HepG2 (cell line): ENCODE measurements around the gene SPX. TPM values are rescaled to one million over a fixed set of nuclear protein-coding genes. Genes with fewer than 3 reads are reported as not detected.

ENCODE experiments used
- ATAC-seq: fragments of 200-7000 bp; cut with Tn5 transposase; 3 replicates; pipeline ENCODE4 v1.9.1; 2020; ENCODE audit warnings: mild to moderate bottlenecking, moderate library complexity
- BruUV-seq: library from RNA; stranded (reverse); fragments of 400-500 nt; replicated peaks from 2 replicates; lab custom pipeline; 2021; lab: Mats Ljungman, UMichigan
- CTCF ChIA-PET: fragments of 300-600 bp; formaldehyde crosslinking; extraction: SDS; loops from one replicate; lab custom pipeline; 2021; ENCODE audit warnings: low total read pairs, inconsistent platforms, low intra/inter-chr PET ratio; lab: Yijun Ruan, JAX
- POLR2A ChIA-PET: fragments of 350-600 bp; sonication (Branson Sonifier 250); formaldehyde crosslinking; loops from one replicate; lab custom pipeline; 2020; ENCODE audit warnings: antibody characterized with exemption, inconsistent platforms; lab: Yijun Ruan, JAX
- DNase-seq: peaks from one replicate; pipeline ENCODE4 v3.0.0-alpha.2; 2015; ENCODE audit warnings: low spot score
- FAIRE-seq: peaks from 3 replicates; lab custom pipeline; 2011; peaks lifted over from hg19 to GRCh38; lab: Jason Lieb, UNC
- H2AFZ ChIP-seq: one replicate; pipeline ENCODE4 v1.6.1; 2011; ENCODE audit warnings: low read length, inconsistent platforms
- H3K27ac ChIP-seq: fragments of 300-600 bp; 3 replicates; pipeline ENCODE4 v1.8.0; 2011; ENCODE audit warnings: mixed run types, mild to moderate bottlenecking, mixed read lengths, low read length, inconsistent platforms; ENCODE audit not compliant: insufficient read depth; ENCODE audit errors: extremely low read length
- H3K27me3 ChIP-seq, 2 experiments: fragments of 200-600 bp in 1 of 2; 2 replicates in 1 of 2; 3 replicates in 1 of 2; pipeline versions ENCODE4 v1.6.0 to v1.8.0; 2011; ENCODE audit warnings: low read length in 2 of 2, mild to moderate bottlenecking in 2 of 2, moderate library complexity in 2 of 2, inconsistent platforms in 1 of 2; ENCODE audit not compliant: insufficient read depth in 2 of 2, control insufficient read depth in 1 of 2
- H3K36me3 ChIP-seq, 2 experiments: fragments of 200-600 bp in 1 of 2; replicated peaks in 1 of 2; 2 replicates in 1 of 2; 3 replicates in 1 of 2; pipeline versions ENCODE4 v1.5.1 to v1.8.0; 2011; ENCODE audit warnings: low read length in 2 of 2, inconsistent platforms in 1 of 2; ENCODE audit not compliant: insufficient read depth in 2 of 2, control insufficient read depth in 1 of 2
- H3K4me1 ChIP-seq: 2 replicates; pipeline ENCODE4 v1.5.1; 2012; ENCODE audit warnings: low read length, inconsistent platforms; ENCODE audit not compliant: insufficient read depth
- H3K4me2 ChIP-seq: 2 replicates; pipeline ENCODE4 v1.6.0; 2011; ENCODE audit warnings: low read depth, low read length, inconsistent platforms
- H3K4me3 ChIP-seq, 3 experiments: fragments of 200-600 bp in 1 of 3; sonication (generic), shearing (Covaris generic) in 1 of 3; replicated peaks in 1 of 3; 2 replicates each; pipeline ENCODE4 v1.5.1; 2011 to 2016; ENCODE audit warnings: low read length in 3 of 3, inconsistent platforms in 2 of 3, low read depth in 2 of 3, mild to moderate bottlenecking in 2 of 3, control low read depth in 1 of 3, mixed read lengths in 1 of 3; ENCODE audit not compliant: insufficient read depth in 1 of 3
- H3K79me2 ChIP-seq: one replicate; pipeline ENCODE4 v1.6.1; 2011; ENCODE audit warnings: low read length, inconsistent platforms; ENCODE audit not compliant: insufficient read depth
- H3K9ac ChIP-seq: 2 replicates; pipeline ENCODE4 v1.6.0; 2011; ENCODE audit warnings: mild to moderate bottlenecking, low read depth, low read length, inconsistent platforms; ENCODE audit not compliant: insufficient read depth
- H3K9me3 ChIP-seq: 2 replicates; pipeline ENCODE4 v1.5.1; 2012; ENCODE audit warnings: mild to moderate bottlenecking, low read length
- H4K20me1 ChIP-seq: 2 replicates; pipeline ENCODE4 v1.6.0; 2011; ENCODE audit warnings: inconsistent platforms, mild to moderate bottlenecking, low read length, moderate library complexity; ENCODE audit not compliant: insufficient read depth
- AGO1 ChIP-seq: fragments of 200-400 bp; formaldehyde crosslinking; IDR thresholded peaks from 2 replicates; pipeline ENCODE4 v1.6.1; 2017; ENCODE audit warnings: mild to moderate bottlenecking, low read depth, low read length, moderate library complexity; ENCODE audit not compliant: poor library complexity, severe bottlenecking
- BORCS8-MEF2B ChIP-seq: sonication (generic); formaldehyde crosslinking; IDR thresholded peaks from 2 replicates; pipeline ENCODE4 v1.8.0; 2022; ENCODE audit warnings: mild to moderate bottlenecking, missing genetic modification reagents
- GZF1 ChIP-seq: sonication (generic); formaldehyde crosslinking; IDR thresholded peaks from 2 replicates; pipeline ENCODE4 v1.5.1; 2020; ENCODE audit warnings: mild to moderate bottlenecking, missing genetic modification reagents
- HNF4A ChIP-seq: sonication (generic); formaldehyde crosslinking; IDR thresholded peaks from 2 replicates; pipeline ENCODE4 v1.4.0; 2020; ENCODE audit warnings: missing genetic modification reagents
- IKZF4 ChIP-seq: sonication (generic); formaldehyde crosslinking; IDR thresholded peaks from 2 replicates; pipeline ENCODE4 v1.5.1; 2020; ENCODE audit warnings: borderline replicate concordance, mild to moderate bottlenecking, low read depth, missing genetic modification reagents; ENCODE audit errors: not compliant biosample characterization
- KDM2A ChIP-seq: sonication (generic); formaldehyde crosslinking; IDR thresholded peaks from 2 replicates; pipeline ENCODE4 v1.4.0; 2020; ENCODE audit warnings: low read depth, missing genetic modification reagents, borderline replicate concordance
- PRPF4 ChIP-seq: fragments of 200-400 bp; formaldehyde crosslinking; IDR thresholded peaks from 2 replicates; pipeline ENCODE4 v1.6.1; 2016; ENCODE audit warnings: low read length, low read depth; ENCODE audit not compliant: poor library complexity, severe bottlenecking
- SMYD3 ChIP-seq: sonication (generic); formaldehyde crosslinking; IDR thresholded peaks from 2 replicates; pipeline ENCODE4 v1.8.1; 2023; ENCODE audit warnings: mild to moderate bottlenecking, missing genetic modification reagents
- SOX5 ChIP-seq: IDR thresholded peaks from 2 replicates; pipeline ENCODE4 v1.6.1; 2016; ENCODE audit warnings: borderline replicate concordance
- TFE3 ChIP-seq: IDR thresholded peaks from 2 replicates; pipeline ENCODE4 v1.6.1; 2016
- ZBTB8A ChIP-seq: sonication (generic); formaldehyde crosslinking; IDR thresholded peaks from 2 replicates; pipeline ENCODE4 v1.4.0; 2020; ENCODE audit warnings: mild to moderate bottlenecking, low read depth, missing genetic modification reagents, borderline replicate concordance
- ZC3H13 ChIP-seq: sonication (generic); formaldehyde crosslinking; IDR thresholded peaks from 2 replicates; pipeline ENCODE4 v1.8.1; 2023; ENCODE audit warnings: mild to moderate bottlenecking, missing genetic modification reagents, moderate library complexity
- ZEB1 ChIP-seq: IDR thresholded peaks from 2 replicates; pipeline ENCODE4 v1.6.1; 2012; ENCODE audit warnings: mild to moderate bottlenecking, low read depth, inconsistent platforms; ENCODE audit not compliant: insufficient replicate concordance
- ZFX ChIP-seq: sonication (generic); formaldehyde crosslinking; IDR thresholded peaks from 2 replicates; pipeline ENCODE4 v1.4.0; 2020; ENCODE audit warnings: mild to moderate bottlenecking, low read depth, missing genetic modification reagents, moderate library complexity
- ZNF503 ChIP-seq: sonication (generic); formaldehyde crosslinking; IDR thresholded peaks from 2 replicates; pipeline ENCODE4 v1.4.0; 2020; ENCODE audit warnings: missing genetic modification reagents
- WGBS: methylation state at CpG from one replicate; pipeline ENCODE4 v1.1.6; 2017; ENCODE audit warnings: low lambda C conversion rate; 5-methylcytosine and 5-hydroxymethylcytosine counted together
- in situ Hi-C: cut with HindIII; loops from 2 replicates; pipeline ENCODE4 v1.10.0; 2017; ENCODE audit warnings: low pct_unique_long_range_greater_than_20kb; ENCODE audit not compliant: extremely low pct_ligation_motif_present
- intact Hi-C: fragments of 100-400 bp; cut with micrococcal nuclease; formaldehyde crosslinking; loops from one replicate; pipeline ENCODE4 v1.10.0; 2022; ENCODE audit not compliant: unreplicated experiment
- polyA plus RNA-seq, 8 experiments: library from polyadenylated mRNA; depleted of rRNA in 3 of 8; stranded (reverse) in 7 of 8; unstranded in 1 of 8; fragments of >200 nt; fragmentation: Illumina TruSeq in 4 of 8; extraction: Trizol in 4 of 8; gene quantifications; 2 replicates each; pipeline versions ENCODE4 v1.2.1 to v1.2.3, GENCODE V29; 2011 to 2016; ENCODE audit warnings: low read depth in 4 of 8, missing spikeins in 1 of 8, mixed read lengths in 1 of 8; ENCODE audit not compliant: insufficient read depth in 1 of 8
- total RNA-seq, 5 experiments: library from RNA; depleted of rRNA; stranded (reverse); fragments of >200 nt; fragmentation: Illumina TruSeq; extraction: Trizol; gene quantifications; 2 replicates each; pipeline ENCODE4 v1.2.3, GENCODE V29; 2016; ENCODE audit warnings: low read depth in 1 of 5
- TF ChIP-seq, protein P1 (sequence below): sonication (generic); formaldehyde crosslinking; IDR thresholded peaks from 2 replicates; pipeline ENCODE4 v1.5.0; 2020; ENCODE audit warnings: missing genetic modification reagents

SPX gene
- total and polyA plus RNA-seq, 2 of the 13 experiments (the other 11 are each of a cell fraction or from before 2014, with no cell fraction given), result 0.07 to 0.16 TPM

- Histone ChIP-seq H3K9ac (no peak overlapping the region), H3K4me3 (no peak overlapping the region), H3K27me3 (no peaks in the 10 kb centered on the region), H3K4me2 (no peak overlapping the region), H3K27ac (no peak overlapping the region), H3K9me3 (no peaks in the 10 kb centered on the region), H3K36me3 (no peaks in the 10 kb centered on the region), H2AFZ (no peak overlapping the region), H3K79me2 (no peaks in the 10 kb centered on the region), H3K4me1 (peaks cover 21% of the 10 kb centered on the region), H4K20me1 (no peaks in the 10 kb centered on the region)
- ChIA-PET CTCF (no interaction called here), POLR2A (no interaction called here)
- in situ Hi-C loops (no loop called here), intact Hi-C loops (no loop called here)
- FAIRE-seq (no peak), DNase-seq (no peak), ATAC-seq (no peak)
- no TSS peak for BruUV-seq
- WGBS, result 71% methylated on average over 5 of the region's 5 CpGs
- no peak for TF ChIP-seq SMYD3
- no peak for TF ChIP-seq GZF1 (CRISPR knock-in tag)
- TF ChIP-seq TFE3 (CRISPR knock-in tag), result no peak
- TF ChIP-seq, protein P1, sequence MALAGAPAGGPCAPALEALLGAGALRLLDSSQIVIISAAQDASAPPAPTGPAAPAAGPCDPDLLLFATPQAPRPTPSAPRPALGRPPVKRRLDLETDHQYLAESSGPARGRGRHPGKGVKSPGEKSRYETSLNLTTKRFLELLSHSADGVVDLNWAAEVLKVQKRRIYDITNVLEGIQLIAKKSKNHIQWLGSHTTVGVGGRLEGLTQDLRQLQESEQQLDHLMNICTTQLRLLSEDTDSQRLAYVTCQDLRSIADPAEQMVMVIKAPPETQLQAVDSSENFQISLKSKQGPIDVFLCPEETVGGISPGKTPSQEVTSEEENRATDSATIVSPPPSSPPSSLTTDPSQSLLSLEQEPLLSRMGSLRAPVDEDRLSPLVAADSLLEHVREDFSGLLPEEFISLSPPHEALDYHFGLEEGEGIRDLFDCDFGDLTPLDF (CRISPR knock-in tag), result no peak
- no peak for TF ChIP-seq ZBTB8A (CRISPR knock-in tag)
- no peak for TF ChIP-seq BORCS8-MEF2B (CRISPR knock-in tag)
- no peak for TF ChIP-seq ZC3H13 (CRISPR knock-in tag)
- no peak for TF ChIP-seq IKZF4 (CRISPR knock-in tag)
- no peak for TF ChIP-seq KDM2A (CRISPR knock-in tag)
- no peak for TF ChIP-seq SOX5 (CRISPR knock-in tag)
- TF ChIP-seq PRPF4, result no peak
- no peak for TF ChIP-seq ZFX (CRISPR knock-in tag)
- TF ChIP-seq AGO1, result no peak
- TF ChIP-seq ZEB1, result no peak
- no peak for TF ChIP-seq ZNF503
- no peak for TF ChIP-seq HNF4A (CRISPR knock-in tag)
Measured at GRCh38 chr12:21571046-21571445, 45.0 kb downstream of the SPX start.
